Spleen (tissue), 11 donors: ENCODE measurements around the gene NR2E3. TPM values are rescaled to one million over a fixed set of nuclear protein-coding genes. Genes with fewer than 3 reads are reported as not detected.

ENCODE experiments used
- DNase-seq: peaks from one replicate; pipeline ENCODE4 v3.0.0-alpha.2; 2020
- H3K27ac ChIP-seq, 8 donors: fragments of 200-600 bp; sonication (generic) in 7 of 8; 1 replicate in 4 of 8; 2 replicates in 4 of 8; pipeline versions ENCODE4 v1.5.0 to v1.8.0; 2016 to 2021; ENCODE audit warnings: inconsistent platforms in 4 of 8, mild to moderate bottlenecking in 4 of 8, moderate library complexity in 1 of 8
- H3K27me3 ChIP-seq, 7 donors: fragments of 200-600 bp; sonication (generic) in 6 of 7; replicated peaks in 1 of 7; 1 replicate in 4 of 7; 2 replicates in 3 of 7; pipeline versions ENCODE4 v1.5.0 to v1.8.0; 2016 to 2021; ENCODE audit warnings: inconsistent platforms in 3 of 7, mild to moderate bottlenecking in 1 of 7
- H3K36me3 ChIP-seq, 6 donors: fragments of 200-600 bp; sonication (generic) in 5 of 6; 1 replicate in 4 of 6; 2 replicates in 2 of 6; pipeline versions ENCODE4 v1.5.0 to v1.8.0; 2016 to 2021; ENCODE audit warnings: inconsistent platforms in 2 of 6
- H3K4me1 ChIP-seq, 6 donors: fragments of 200-600 bp; sonication (generic) in 5 of 6; 1 replicate in 3 of 6; 2 replicates in 3 of 6; pipeline versions ENCODE4 v1.5.0 to v1.8.0; 2016 to 2021; ENCODE audit warnings: inconsistent platforms in 3 of 6
- H3K4me3 ChIP-seq, 8 donors: fragments of 200-600 bp; sonication (generic) in 7 of 8; 1 replicate in 4 of 8; 2 replicates in 4 of 8; pipeline versions ENCODE4 v1.5.0 to v1.8.0; 2016 to 2021; ENCODE audit warnings: inconsistent platforms in 4 of 8, mild to moderate bottlenecking in 4 of 8, moderate library complexity in 2 of 8
- H3K9me3 ChIP-seq, 8 donors: fragments of 200-600 bp; sonication (generic) in 7 of 8; 1 replicate in 4 of 8; 2 replicates in 4 of 8; pipeline versions ENCODE4 v1.5.0 to v1.8.0; 2016 to 2021; ENCODE audit warnings: inconsistent platforms in 4 of 8
- CTCF ChIP-seq, 11 experiments: fragments of 200-600 bp in 7 of 11; fragments of 450-650 bp in 4 of 11; sonication (generic) in 4 of 11; IDR thresholded peaks in 8 of 11; conservative IDR thresholded peaks in 3 of 11; 1 replicate in 7 of 11; 2 replicates in 4 of 11; pipeline versions ENCODE4 v1.4.0 to v1.8.0; 2016 to 2021; ENCODE audit warnings: antibody characterized with exemption in 11 of 11, inconsistent platforms in 4 of 11, mild to moderate bottlenecking in 1 of 11
- POLR2A ChIP-seq, 3 donors: fragments of 450-650 bp; IDR thresholded peaks; one replicate each; pipeline ENCODE4 v1.5.1; 2017; ENCODE audit warnings: antibody characterized with exemption in 3 of 3, mild to moderate bottlenecking in 1 of 3
- POLR2AphosphoS5 ChIP-seq, 3 donors: sonication (generic); formaldehyde crosslinking; IDR thresholded peaks; one replicate each; pipeline ENCODE4 v1.5.1; 2017; ENCODE audit warnings: antibody characterized with exemption in 3 of 3
- WGBS, 5 donors: extraction: QIAGEN DNeasy Blood & Tissue Kit in 3 of 5; methylation state at CpG; one replicate each; pipeline versions ENCODE4 v1.1.5 to v1.1.7; 2013 to 2018; 5-methylcytosine and 5-hydroxymethylcytosine counted together
- intact Hi-C: fragments of 100-400 bp; cut with DNase I; formaldehyde crosslinking; loops from one replicate; pipeline ENCODE4 v1.15.0; 2023; ENCODE audit warnings: low total_unique reads
- polyA plus RNA-seq, 3 donors: library from polyadenylated mRNA; stranded (reverse); fragments of 200-250 nt; gene quantifications; one replicate each; pipeline ENCODE4 v1.2.1, GENCODE V29; 2013
- total RNA-seq, 7 donors: library from RNA; depleted of rRNA in 3 of 7; stranded (reverse); fragments of >200 nt in 3 of 7; fragmentation: NEBNext Ultra II Directional in 4 of 7; extraction: Animal tissue kit (Norgen Biotek cat#: 25700) in 4 of 7; gene quantifications; one replicate each; pipeline versions ENCODE4 v1.1.0 to v1.2.1, GENCODE V29; 2016 to 2021
- donor health status: healthy with polysubstance abuse.
- donor health status: DM: no; HTN: no; CAD: no; lungs with moderate emphysema.
- donor health status: DM: no; HTN: no; CAD: no.
- donor health status: Bipolar disorder and iron deficiency.
- donor health status: healthy.
- donor health status: DM: no; HTN: no; CAD: no.
- donor health status: DM: yes; HTN: yes; CAD: no.

Gene NR2E3
- total and polyA plus RNA-seq, 10 donors: 0.10 to 0.68 TPM; not detected in 8

- TF ChIP-seq POLR2A (IDR thresholded peaks at IDR 0.05) (no peak), CTCF (IDR thresholded peaks at IDR 0.05 in 8 of 11, conservative IDR thresholded peaks at IDR 0.05 in 3 of 11) (no peak), POLR2AphosphoS5 (IDR thresholded peaks at IDR 0.05) (no peak)
- intact Hi-C loops: no loop called here
- no peak overlapping the region for H3K27ac ChIP-seq
- H3K27me3 ChIP-seq: no peaks in the 10 kb centered on the region
- WGBS, 5 donors: 88 to 96% (median 93%) methylated on average over 3 of the region's 3 CpGs
- DNase-seq: no peak
- H3K36me3 ChIP-seq: no peaks in the 10 kb centered on the region
- no peak overlapping the region for H3K4me3 ChIP-seq
- peaks cover 0 to 29% (median 14%) of the 10 kb centered on the region in 8 donors for H3K9me3 ChIP-seq
- H3K4me1 ChIP-seq: no peaks in the 10 kb centered on the region
Measured at GRCh38 chr15:71815301-71815700, 4.9 kb downstream of the NR2E3 start.

GRCh38 chr15:71817351-71817750 lies 7.0 kb downstream of the NR2E3 start:
- Histone ChIP-seq H3K36me3 (peaks cover 0 to 14% (median 3%) of the 10 kb centered on the region in 6 donors), H3K27ac (no peak overlapping the region), H3K9me3 (peaks cover 7 to 50% (median 34%) of the 10 kb centered on the region in 8 donors), H3K4me1 (no peaks in the 10 kb centered on the region), H3K4me3 (no peak overlapping the region), H3K27me3 (no peaks in the 10 kb centered on the region)
- no peak for DNase-seq
- intact Hi-C loops: no loop called here
- 95 to 98% (median 97%) methylated on average over 13 of the region's 13 CpGs for WGBS, 5 donors
- no peak for TF ChIP-seq POLR2A (IDR thresholded peaks at IDR 0.05)
- TF ChIP-seq POLR2AphosphoS5 (IDR thresholded peaks at IDR 0.05): no peak

GRCh38 chr15:71820127-71820526 lies 9.8 kb downstream of the NR2E3 start:
- WGBS, 5 donors: 79 to 100% (median 91%) methylated on average over 1 of the region's 1 CpG
- TF ChIP-seq POLR2AphosphoS5 (IDR thresholded peaks at IDR 0.05) (no peak), CTCF (IDR thresholded peaks at IDR 0.05 in 8 of 11, conservative IDR thresholded peaks at IDR 0.05 in 3 of 11) (no peak), POLR2A (IDR thresholded peaks at IDR 0.05) (no peak)

GRCh38 chr15:71821547-71822129 lies 11.3 kb downstream of the NR2E3 start:
- H3K36me3 ChIP-seq: peaks cover 0 to 56% (median 20%) of the 10 kb centered on the region in 6 donors

More at GRCh38 chr15:71820127-71820526, 9.8 kb downstream of the NR2E3 start:
- Histone ChIP-seq H3K9me3 (peaks cover 7 to 75% (median 58%) of the 10 kb centered on the region in 8 donors), H3K36me3 (peaks cover 0 to 41% (median 13%) of the 10 kb centered on the region in 6 donors), H3K27me3 (no peaks in the 10 kb centered on the region), H3K4me3 (no peak overlapping the region), H3K4me1 (no peaks in the 10 kb centered on the region), H3K27ac (no peak overlapping the region)
- no peak for DNase-seq
- intact Hi-C loops: no loop called here

More at GRCh38 chr15:71821547-71822129, 11.3 kb downstream of the NR2E3 start:
- H3K27ac ChIP-seq: no peak overlapping the region
- H3K4me1 ChIP-seq: no peaks in the 10 kb centered on the region
- TF ChIP-seq POLR2AphosphoS5 (IDR thresholded peaks at IDR 0.05) (no peak), POLR2A (IDR thresholded peaks at IDR 0.05) (no peak), CTCF (IDR thresholded peaks at IDR 0.05 in 8 of 11, conservative IDR thresholded peaks at IDR 0.05 in 3 of 11) (no peak)
- no peak for DNase-seq
- no peak overlapping the region for H3K4me3 ChIP-seq
- H3K9me3 ChIP-seq: peaks cover 7 to 75% (median 58%) of the 10 kb centered on the region in 8 donors
- 87 to 92% (median 91%) methylated on average over 5 of the region's 5 CpGs for WGBS, 5 donors
- intact Hi-C loops: no loop called here
- H3K27me3 ChIP-seq: no peaks in the 10 kb centered on the region
